ENCODE results near the gene VPS33B.
A peak's percentile ranks its signal among the peaks of the same experiment; 100 is the strongest.
"Not testable (repeated sequence)": the region's sequence is repeated elsewhere in the genome, so short reads cannot be mapped to it uniquely, and the experiment has no call there.

Gene VPS33B

GRCh38 chr15:91031796-91032195 is 9.4 kb upstream of the VPS33B start:
- no peak for DNase-seq (ENCODE audit: low read depth)

GRCh38 chr15:91027677-91028076 is 5.3 kb upstream of the VPS33B start:
- DNase-seq (ENCODE audit: low read depth) = no peak

GRCh38 chr15:91023720-91024119 is 1.3 kb upstream of the VPS33B start:
- DNase-seq (ENCODE audit: low read depth) = no peak

GRCh38 chr15:91022832-91023129 is 387 bp upstream of the VPS33B start:
- no peak for DNase-seq (ENCODE audit: low read depth)

- DNase-seq (ENCODE audit: low read depth) = no peak
Measured at GRCh38 chr15:91021516-91022074, 799 bp downstream of the VPS33B start.

GRCh38 chr15:91018158-91018557 is 4.2 kb downstream of the VPS33B start:
- no peak for DNase-seq (ENCODE audit: low read depth)

- no peak for DNase-seq (ENCODE audit: low read depth)
Measured at GRCh38 chr15:91017716-91018115, 4.7 kb downstream of the VPS33B start.

GRCh38 chr15:91013701-91014100 is 8.7 kb downstream of the VPS33B start:
- DNase-seq (ENCODE audit: low read depth) = not testable (repeated sequence)

GRCh38 chr15:91007266-91007665 is 15.1 kb downstream of the VPS33B start:
- DNase-seq (ENCODE audit: low read depth) = no peak

GRCh38 chr15:91001209-91001608 is 21.2 kb downstream of the VPS33B start:
- no peak for DNase-seq (ENCODE audit: low read depth)

- no peak for DNase-seq (ENCODE audit: low read depth)
Measured at GRCh38 chr15:90998737-90999136, 23.7 kb downstream of the VPS33B start.

- peak; percentile 76 for DNase-seq (ENCODE audit: low read depth)
Measured at GRCh38 chr15:90994417-90995311, 27.7 kb downstream of the VPS33B start, which contains the start of gene PRC1. TSS of gene PRC1 (minus strand) at chr15:90994535. CDS start at chr15:90994417, 118 bp downstream.

GRCh38 chr15:90994059-90994416 is 28.4 kb downstream of the VPS33B start:
- no peak for DNase-seq (ENCODE audit: low read depth)

GRCh38 chr15:90991587-90992285 is 30.7 kb downstream of the VPS33B start:
- no peak for DNase-seq (ENCODE audit: low read depth)

- DNase-seq (ENCODE audit: low read depth) = no peak
Measured at GRCh38 chr15:90990446-90990845, 31.9 kb downstream of the VPS33B start.

- no peak for DNase-seq (ENCODE audit: low read depth)
Measured at GRCh38 chr15:90989040-90989768, 33.2 kb downstream of the VPS33B start.

- no peak for DNase-seq (ENCODE audit: low read depth)
Measured at GRCh38 chr15:90988296-90988695, 34.1 kb downstream of the VPS33B start.

GRCh38 chr15:90987561-90988141 is 34.7 kb downstream of the VPS33B start:
- no peak for DNase-seq (ENCODE audit: low read depth)

GRCh38 chr15:90986790-90987507 is 35.4 kb downstream of the VPS33B start:
- DNase-seq (ENCODE audit: low read depth) = no peak

GRCh38 chr15:90982135-90982534 is 40.3 kb downstream of the VPS33B start:
- DNase-seq (ENCODE audit: low read depth) = peak; percentile 11

- no peak for DNase-seq (ENCODE audit: low read depth)
Measured at GRCh38 chr15:90981681-90982080, 40.7 kb downstream of the VPS33B start.

All from non-pigmented ciliary epithelial cell (primary cell).